HS-27A (cell line): ENCODE results near the gene MYBPH.

Source experiments
- DNase-seq: peaks from one replicate; pipeline ENCODE4 v3.0.0-alpha.2; 2012; ENCODE audit warnings: low read depth, missing footprints

MYBPH gene

DNA sequence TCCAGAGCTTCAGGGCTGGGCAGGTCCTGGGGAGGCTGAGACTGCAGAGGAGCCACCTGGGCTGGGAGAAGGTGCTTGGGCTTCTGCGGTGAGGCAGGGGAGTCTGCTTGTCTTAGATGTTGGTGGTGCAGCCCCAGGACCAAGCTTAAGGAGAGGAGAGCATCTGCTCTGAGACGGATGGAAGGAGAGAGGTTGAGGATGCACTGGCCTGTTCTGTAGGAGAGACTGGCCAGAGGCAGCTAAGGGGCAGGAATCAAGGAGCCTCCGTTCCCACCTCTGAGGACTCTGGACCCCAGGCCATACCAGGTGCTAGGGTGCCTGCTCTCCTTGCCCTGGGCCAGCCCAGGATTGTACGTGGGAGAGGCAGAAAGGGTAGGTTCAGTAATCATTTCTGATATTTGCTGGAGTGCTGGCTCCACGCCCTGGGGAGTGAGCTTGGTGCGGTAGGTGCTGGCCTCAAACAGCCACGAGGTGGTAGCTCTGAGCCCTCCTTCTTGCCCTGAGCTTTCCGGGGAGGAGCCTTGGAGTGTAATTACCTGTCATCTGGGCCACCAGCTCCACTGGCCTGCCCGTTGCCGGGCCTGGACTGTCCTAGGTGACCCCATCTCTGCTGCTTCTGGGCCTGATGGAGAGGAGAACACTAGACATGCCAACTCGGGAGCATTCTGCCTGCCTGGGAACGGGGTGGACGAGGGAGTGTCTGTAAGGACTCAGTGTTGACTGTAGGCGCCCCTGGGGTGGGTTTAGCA is 9.3 kb downstream of the MYBPH start:
- no peak for DNase-seq

- no peak for DNase-seq
Observed at GRCh38 chr1:203165800-203166161, 9.8 kb downstream of the MYBPH start.

GRCh38 chr1:203165101-203165799 is 10.4 kb downstream of the MYBPH start:
- no peak for DNase-seq

- no peak for DNase-seq
Observed at GRCh38 chr1:203163891-203164635, 11.6 kb downstream of the MYBPH start.

GRCh38 chr1:203162403-203162802 is 13.2 kb downstream of the MYBPH start:
- DNase-seq = no peak

GRCh38 chr1:203161703-203162102 is 13.9 kb downstream of the MYBPH start:
- no peak for DNase-seq

GRCh38 chr1:203161175-203161574 is 14.5 kb downstream of the MYBPH start:
- no peak for DNase-seq

- DNase-seq = no peak
Observed at GRCh38 chr1:203159844-203160243, 15.8 kb downstream of the MYBPH start.

- DNase-seq = no peak
Observed at GRCh38 chr1:203158960-203159665, 16.5 kb downstream of the MYBPH start.

GRCh38 chr1:203158423-203158822 is 17.2 kb downstream of the MYBPH start:
- DNase-seq = no peak

- no peak for DNase-seq
Observed at GRCh38 chr1:203156280-203156679, 19.3 kb downstream of the MYBPH start.

GRCh38 chr1:203153989-203154821 is 21.4 kb downstream of the MYBPH start:
- DNase-seq = no peak

DNA sequence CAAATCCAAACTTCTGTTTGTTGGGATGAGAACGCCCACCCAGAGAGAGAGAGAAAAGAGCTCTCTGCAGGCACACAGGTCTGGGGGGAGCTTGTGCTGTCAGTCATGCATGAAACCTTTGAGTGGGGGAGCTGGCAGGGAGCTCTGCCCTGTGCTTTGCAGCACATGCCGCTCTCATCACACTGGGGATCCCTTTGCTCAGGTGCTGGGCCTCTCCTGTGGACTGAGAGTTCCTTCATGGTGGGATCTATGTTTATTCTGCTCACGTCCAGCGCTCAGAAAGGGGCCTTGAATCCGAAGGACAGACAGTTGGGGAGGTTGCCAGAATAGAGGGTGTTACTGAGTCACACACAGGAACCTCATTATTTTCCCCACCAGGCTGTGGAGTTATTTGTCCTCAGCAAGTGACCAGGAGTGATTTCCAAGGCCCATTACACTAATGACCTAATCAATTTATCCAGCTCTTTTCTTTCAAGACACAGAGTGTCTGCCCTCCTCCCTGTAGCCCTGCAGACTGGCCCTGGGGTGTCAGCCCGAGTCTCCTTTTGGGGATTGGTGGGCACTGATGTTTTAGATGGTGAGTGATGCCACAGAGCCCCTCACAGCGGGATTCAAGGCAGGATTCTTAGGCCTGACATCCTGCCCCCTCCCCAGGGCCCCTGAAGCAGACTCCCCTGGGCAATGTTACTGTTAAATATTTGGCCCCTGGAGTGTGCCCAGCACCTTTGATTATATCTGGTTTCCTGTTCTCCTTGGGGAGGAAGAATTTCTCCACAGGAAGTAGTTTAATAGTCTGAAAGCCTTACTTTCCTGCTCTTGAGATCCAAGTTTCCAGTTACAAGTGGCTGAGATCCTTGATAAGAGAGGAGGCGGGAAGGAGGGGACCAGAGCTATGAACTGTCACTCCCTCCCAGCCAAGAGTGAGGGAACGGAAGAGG is 22.3 kb downstream of the MYBPH start:
- DNase-seq = no peak

DNA sequence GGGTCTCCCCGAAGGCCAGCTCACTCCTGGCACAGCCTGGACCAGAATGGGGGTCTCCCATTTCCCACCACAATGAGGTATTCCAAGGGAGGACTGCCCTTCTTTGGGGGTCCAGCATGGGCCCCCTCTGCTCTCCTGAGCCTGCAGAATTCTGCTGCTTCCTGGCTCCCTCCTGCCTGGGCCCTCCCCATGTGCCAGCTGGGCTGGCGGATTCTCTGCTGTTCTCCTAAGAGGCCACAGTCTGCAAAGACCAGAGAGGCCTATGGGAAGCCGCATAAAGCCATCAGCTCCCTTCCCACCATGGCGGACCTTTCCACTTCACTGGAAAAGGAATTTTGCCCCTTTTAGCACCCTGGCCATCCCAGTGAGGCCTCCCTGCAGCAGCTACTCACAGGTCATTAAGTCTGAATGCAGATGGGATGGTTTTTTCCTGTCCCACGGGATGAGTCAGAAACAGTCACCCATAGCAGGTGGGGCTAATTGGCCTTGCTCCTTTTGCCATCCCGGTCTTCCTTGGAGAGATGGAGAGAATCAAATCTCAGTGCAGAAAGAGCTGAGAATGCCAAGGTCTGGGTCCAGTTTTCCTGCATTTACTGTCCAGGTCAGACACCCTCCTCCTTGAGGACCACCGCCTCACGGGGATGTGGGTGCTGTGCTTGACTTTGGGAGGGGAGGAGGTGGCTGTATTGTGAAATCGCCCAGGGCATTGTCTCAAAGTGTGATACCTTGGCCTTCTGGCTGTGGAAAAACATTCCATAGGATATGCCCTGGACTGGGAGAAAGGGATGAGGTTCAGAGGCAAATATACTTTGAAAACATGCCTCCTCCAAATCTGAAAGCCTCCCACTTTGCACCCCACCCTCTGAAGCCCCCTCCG is 23.2 kb downstream of the MYBPH start:
- no peak for DNase-seq

- no peak for DNase-seq
Observed at GRCh38 chr1:203151362-203152157, 24.1 kb downstream of the MYBPH start.

- no peak for DNase-seq
Observed at GRCh38 chr1:203150511-203151297, 24.9 kb downstream of the MYBPH start.

DNA sequence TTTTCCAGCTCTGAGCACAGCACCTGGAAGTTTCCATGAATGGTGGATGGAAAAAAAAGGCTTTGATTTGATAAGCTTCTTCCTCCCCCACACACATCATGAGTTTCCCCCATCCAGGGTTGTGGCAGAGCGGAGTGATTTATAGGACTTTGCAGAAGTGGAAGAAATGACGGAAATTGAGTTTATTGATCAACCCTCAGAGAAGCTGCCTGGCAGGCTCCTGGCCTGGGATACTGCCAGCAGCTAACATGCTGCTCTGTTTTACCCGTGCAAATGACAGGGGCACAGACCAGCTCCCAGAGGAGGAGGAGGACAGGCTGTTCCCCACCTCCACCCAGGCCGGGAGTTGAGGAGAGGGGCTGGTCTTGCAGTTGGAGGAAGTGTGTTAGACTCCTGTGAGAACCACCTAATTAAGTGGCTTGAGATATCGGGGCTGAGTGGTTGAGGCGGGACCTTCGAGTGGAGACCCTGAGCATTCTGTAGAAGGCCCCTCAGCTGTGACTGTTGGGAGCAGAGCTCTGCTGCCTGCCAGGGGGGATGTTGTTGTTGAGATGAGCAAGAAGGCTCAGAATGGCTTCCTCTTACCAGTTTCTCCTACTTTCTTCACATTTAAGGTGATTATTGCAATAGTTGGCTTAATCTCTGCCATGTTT is 26.3 kb downstream of the MYBPH start:
- DNase-seq = no peak
